HCT116 (cell line): ENCODE measurements around the gene ADARB2. TPM values are rescaled to one million over a fixed set of nuclear protein-coding genes. Genes with fewer than 3 reads are reported as not detected.

Experiments used
- ATAC-seq: fragments of 200-7000 bp; cut with Tn5 transposase; 2 replicates; pipeline ENCODE4 v1.9.1; 2020; ENCODE audit warnings: mild to moderate bottlenecking, moderate library complexity
- BruUV-seq: library from RNA; stranded (reverse); fragments of 400-500 nt; replicated peaks from 2 replicates; lab custom pipeline; 2021; lab: Mats Ljungman, UMichigan
- CTCF ChIA-PET: fragments of 300-600 bp; sonication (Branson Sonifier 250); formaldehyde crosslinking; loops from one replicate; lab custom pipeline; 2021; ENCODE audit warnings: antibody characterized with exemption; lab: Charles Lee
- POLR2A ChIA-PET: fragments of 300-600, 350-600 bp; sonication (Branson Sonifier 250); formaldehyde crosslinking; loops from one replicate; lab custom pipeline; 2021; ENCODE audit warnings: antibody characterized with exemption; lab: Charles Lee
- RAD21 ChIA-PET, 2 experiments: fragments of 300-600 bp; sonication (Branson Sonifier 250); formaldehyde crosslinking; loops; one replicate each; lab custom pipeline; 2023; ENCODE audit warnings: low total read pairs in 2 of 2; ENCODE audit not compliant: uncharacterized antibody in 2 of 2, unreplicated experiment in 2 of 2, low non-redundant PET in 1 of 2; lab: Charles Lee
- DNase-seq: peaks from one replicate; pipeline ENCODE4 v3.0.0-alpha.2; 2010; ENCODE audit warnings: low read depth, low spot score
- H2AFZ ChIP-seq: fragments of 200-600 bp; shearing (Covaris generic), sonication (generic); 2 replicates; pipeline ENCODE4 v1.6.1; 2017; ENCODE audit warnings: low read depth, mixed run types, mixed read lengths, antibody characterized with exemption, low read length; ENCODE audit not compliant: poor library complexity, severe bottlenecking
- H3K27ac ChIP-seq: 2 replicates; pipeline ENCODE4 v1.5.1; 2012; ENCODE audit warnings: low read depth, low read length
- H3K27me3 ChIP-seq: fragments of 200-600 bp; sonication (generic); 2 replicates; pipeline ENCODE4 v1.6.1; 2016; ENCODE audit warnings: mixed run types, low read length, mixed read lengths; ENCODE audit not compliant: insufficient read depth
- H3K36me3 ChIP-seq, 2 experiments: fragments of 200-500 bp in 1 of 2; fragments of 200-600 bp in 1 of 2; sonication (Bioruptor generic) in 1 of 2; sonication (generic) in 1 of 2; 2 replicates each; pipeline versions ENCODE4 v1.5.1 to v1.6.1; 2014 to 2016; ENCODE audit warnings: low read length in 2 of 2, inconsistent platforms in 1 of 2, mixed read lengths in 1 of 2, mixed run types in 1 of 2; ENCODE audit not compliant: insufficient read depth in 2 of 2, control insufficient read depth in 1 of 2
- H3K4me1 ChIP-seq, 2 experiments: fragments of 200-600 bp in 1 of 2; sonication (generic) in 1 of 2; 2 replicates each; pipeline versions ENCODE4 v1.5.1 to v1.6.1; 2012 to 2017; ENCODE audit warnings: low read length in 2 of 2, inconsistent platforms in 1 of 2, mild to moderate bottlenecking in 1 of 2, mixed read lengths in 1 of 2, mixed run types in 1 of 2, moderate library complexity in 1 of 2; ENCODE audit not compliant: insufficient read depth in 2 of 2, control insufficient read depth in 1 of 2
- H3K4me2 ChIP-seq: fragments of 200-600 bp; sonication (generic); 2 replicates; pipeline ENCODE4 v1.6.1; 2017; ENCODE audit warnings: mixed run types, low read length, mixed read lengths
- H3K4me3 ChIP-seq, 2 experiments: fragments of 200-600 bp in 1 of 2; sonication (generic) in 1 of 2; replicated peaks in 1 of 2; 2 replicates each; pipeline ENCODE4 v1.5.1; 2011 to 2016; ENCODE audit warnings: low read length in 2 of 2, control low read depth in 1 of 2, low read depth in 1 of 2, mild to moderate bottlenecking in 1 of 2, mixed read lengths in 1 of 2, mixed run types in 1 of 2
- H3K79me2 ChIP-seq: fragments of 200-600 bp; sonication (generic); 2 replicates; pipeline ENCODE4 v1.6.1; 2017; ENCODE audit warnings: mild to moderate bottlenecking, mixed run types, low read length, moderate library complexity, mixed read lengths; ENCODE audit not compliant: insufficient read depth
- H3K9ac ChIP-seq: fragments of 200-600 bp; sonication (generic); 2 replicates; pipeline ENCODE4 v1.6.1; 2016; ENCODE audit warnings: low read length, mixed read lengths
- H3K9me2 ChIP-seq: fragments of 200-600 bp; sonication (generic), shearing (Covaris generic); 2 replicates; pipeline ENCODE4 v1.6.1; 2017; ENCODE audit warnings: mixed run types, mild to moderate bottlenecking, moderate library complexity; ENCODE audit not compliant: insufficient read depth
- H3K9me3 ChIP-seq, 2 experiments: fragments of 200-500 bp in 1 of 2; fragments of 200-600 bp in 1 of 2; sonication (Bioruptor generic) in 1 of 2; sonication (generic) in 1 of 2; 2 replicates each; pipeline ENCODE4 v1.6.1; 2014 to 2017; ENCODE audit warnings: low read length in 2 of 2, mixed read lengths in 2 of 2, inconsistent platforms in 1 of 2, low read depth in 1 of 2, mild to moderate bottlenecking in 1 of 2, mixed run types in 1 of 2, moderate library complexity in 1 of 2; ENCODE audit not compliant: control insufficient read depth in 1 of 2, insufficient read depth in 1 of 2
- H4K20me1 ChIP-seq: fragments of 200-600 bp; sonication (generic), shearing (Covaris generic); 2 replicates; pipeline ENCODE4 v1.6.1; 2017; ENCODE audit warnings: mixed run types, mild to moderate bottlenecking, moderate library complexity; ENCODE audit not compliant: insufficient read depth
- ATF3 ChIP-seq: IDR thresholded peaks from 2 replicates; pipeline ENCODE4 v1.6.1; 2012
- CBX3 ChIP-seq: IDR thresholded peaks from 2 replicates; pipeline ENCODE4 v1.6.1; 2012; ENCODE audit warnings: low read depth
- CEBPB ChIP-seq: IDR thresholded peaks from 2 replicates; pipeline ENCODE4 v1.6.1; 2012; ENCODE audit warnings: low read depth
- CTCF ChIP-seq, 3 experiments: fragments of 200-600 bp in 1 of 3; sonication (generic) in 1 of 3; IDR thresholded peaks in 2 of 3; conservative IDR thresholded peaks in 1 of 3; 2 replicates each; pipeline ENCODE4 v1.5.1; 2012 to 2017; ENCODE audit warnings: low read depth in 2 of 3, low read length in 2 of 3, antibody characterized with exemption in 1 of 3, borderline replicate concordance in 1 of 3, control low read depth in 1 of 3, mild to moderate bottlenecking in 1 of 3, mixed read lengths in 1 of 3, mixed run types in 1 of 3, moderate library complexity in 1 of 3; ENCODE audit not compliant: insufficient read depth in 1 of 3
- EGR1 ChIP-seq: IDR thresholded peaks from 2 replicates; pipeline ENCODE4 v1.6.1; 2012; ENCODE audit warnings: low read depth
- EZH2 ChIP-seq: fragments of 200-600 bp; sonication (generic); IDR thresholded peaks from 2 replicates; pipeline ENCODE4 v1.6.1; 2017; ENCODE audit warnings: antibody characterized with exemption, mixed run types
- EZH2phosphoT487 ChIP-seq: fragments of 200-600 bp; IDR thresholded peaks from 2 replicates; pipeline ENCODE4 v1.6.1; 2018; ENCODE audit warnings: antibody characterized with exemption, borderline replicate concordance
- POLR2A ChIP-seq: IDR thresholded peaks from 2 replicates; pipeline ENCODE4 v1.7.0; 2011; ENCODE audit warnings: borderline replicate concordance; ENCODE audit not compliant: insufficient read depth, insufficient read length; ENCODE audit errors: extremely low read depth
- RAD21 ChIP-seq: IDR thresholded peaks from 2 replicates; pipeline ENCODE4 v1.6.1; 2012; ENCODE audit warnings: low read depth, mild to moderate bottlenecking
- REST ChIP-seq: IDR thresholded peaks from 2 replicates; pipeline ENCODE4 v1.6.1; 2012; ENCODE audit warnings: low read depth
- SIN3A ChIP-seq: IDR thresholded peaks from 2 replicates; pipeline ENCODE4 v1.6.1; 2012; ENCODE audit warnings: low read depth
- TCF7L2 ChIP-seq: IDR thresholded peaks from 2 replicates; pipeline ENCODE4 v1.7.0; 2011; ENCODE audit warnings: borderline replicate concordance, inconsistent platforms; ENCODE audit not compliant: insufficient read depth, insufficient read length; ENCODE audit errors: extremely low read depth
- YY1 ChIP-seq: IDR thresholded peaks from 2 replicates; pipeline ENCODE4 v1.6.1; 2011; ENCODE audit warnings: low read length, low read depth, moderate library complexity, mild to moderate bottlenecking; ENCODE audit not compliant: insufficient replicate concordance; ENCODE audit errors: extremely low read depth
- ZBTB33 ChIP-seq: IDR thresholded peaks from 2 replicates; pipeline ENCODE4 v1.6.1; 2011; ENCODE audit warnings: mild to moderate bottlenecking, low read length, moderate library complexity; ENCODE audit not compliant: insufficient replicate concordance; ENCODE audit errors: extremely low read depth
- ZFX ChIP-seq: fragments of 450-650 bp; IDR thresholded peaks from 2 replicates; pipeline ENCODE4 v1.6.1; 2017
- intact Hi-C: fragments of 100-400 bp; cut with micrococcal nuclease; formaldehyde crosslinking; loops from 2 replicates; pipeline ENCODE4 v1.10.0; 2022
- total RNA-seq: library from RNA; stranded (reverse); gene quantifications from one replicate; pipeline ENCODE4 v1.2.1, GENCODE V29; 2021; ENCODE audit not compliant: unreplicated experiment

Gene ADARB2
- total RNA-seq, 1 experiment from 2014 or later, result not detected

- Histone ChIP-seq H4K20me1 (no peaks in the 10 kb centered on the region), H3K4me1 (no peaks in the 10 kb centered on the region)
- TF ChIP-seq REST (no peak), EZH2phosphoT487 (no peak), CBX3 (no peak), EGR1 (no peak), ZBTB33 (no peak), TCF7L2 (no peak), CEBPB (no peak), CTCF (IDR thresholded peaks at IDR 0.05 in 2 of 3, conservative IDR thresholded peaks at IDR 0.05 in 1 of 3; ENCODE audit: borderline replicate concordance in 1 of 3, insufficient read depth in 1 of 3, low read depth in 2 of 3, low read length in 2 of 3) (no peak), SIN3A (no peak), POLR2A (no peak), YY1 (no peak), ATF3 (no peak), ZFX (no peak), RAD21 (no peak), EZH2 (no peak)
- TF ChIP-seq, all 23 proteins: peak for 0
- DNase-seq (no peak), ATAC-seq (no peak)
- H3K9me3 ChIP-seq, result no peaks in the 10 kb centered on the region
- no peak overlapping the region for H3K9ac ChIP-seq
- no peak overlapping the region for H3K4me2 ChIP-seq
- H3K9me2 ChIP-seq, result no peaks in the 10 kb centered on the region
- H3K79me2 ChIP-seq, result no peaks in the 10 kb centered on the region
- H3K27me3 ChIP-seq, result peaks cover 10% of the 10 kb centered on the region; the same call in 1 of the 2 replicates
- no TSS peak for BruUV-seq
- H3K4me3 ChIP-seq, result no peak overlapping the region
- CTCF ChIA-PET, result no interaction called here
- intact Hi-C loops, result no loop called here
- POLR2A ChIA-PET, result no interaction called here
- no peak overlapping the region for H2AFZ ChIP-seq
- H3K36me3 ChIP-seq, result no peaks in the 10 kb centered on the region
- no peak overlapping the region for H3K27ac ChIP-seq
- RAD21 ChIA-PET, result no interaction called here
Observed at GRCh38 chr10:1473874-1474273, 263.5 kb downstream of the ADARB2 start.
